Measurements from ENCODE around the gene DYNC1I1.

GRCh38 chr7:95865716-95866371 is 93.5 kb downstream of the DYNC1I1 start:
- TF ChIP-seq CTCF (IDR thresholded peaks at IDR 0.05), result no peak
- no peak for TF ChIP-seq POLR2A (IDR thresholded peaks at IDR 0.05)

Measured in upper lobe of left lung (tissue), 4 donors.